ENCODE results near the gene CLSTN1. TPM values are rescaled to one million over a fixed set of nuclear protein-coding genes. Genes with fewer than 3 reads are reported as not detected.

The CLSTN1 gene
- total and polyA plus RNA-seq, 2 of the 13 experiments (the other 11 are each of a cell fraction or from before 2014, with no cell fraction given): 19.7 to 29.8 TPM

DNA sequence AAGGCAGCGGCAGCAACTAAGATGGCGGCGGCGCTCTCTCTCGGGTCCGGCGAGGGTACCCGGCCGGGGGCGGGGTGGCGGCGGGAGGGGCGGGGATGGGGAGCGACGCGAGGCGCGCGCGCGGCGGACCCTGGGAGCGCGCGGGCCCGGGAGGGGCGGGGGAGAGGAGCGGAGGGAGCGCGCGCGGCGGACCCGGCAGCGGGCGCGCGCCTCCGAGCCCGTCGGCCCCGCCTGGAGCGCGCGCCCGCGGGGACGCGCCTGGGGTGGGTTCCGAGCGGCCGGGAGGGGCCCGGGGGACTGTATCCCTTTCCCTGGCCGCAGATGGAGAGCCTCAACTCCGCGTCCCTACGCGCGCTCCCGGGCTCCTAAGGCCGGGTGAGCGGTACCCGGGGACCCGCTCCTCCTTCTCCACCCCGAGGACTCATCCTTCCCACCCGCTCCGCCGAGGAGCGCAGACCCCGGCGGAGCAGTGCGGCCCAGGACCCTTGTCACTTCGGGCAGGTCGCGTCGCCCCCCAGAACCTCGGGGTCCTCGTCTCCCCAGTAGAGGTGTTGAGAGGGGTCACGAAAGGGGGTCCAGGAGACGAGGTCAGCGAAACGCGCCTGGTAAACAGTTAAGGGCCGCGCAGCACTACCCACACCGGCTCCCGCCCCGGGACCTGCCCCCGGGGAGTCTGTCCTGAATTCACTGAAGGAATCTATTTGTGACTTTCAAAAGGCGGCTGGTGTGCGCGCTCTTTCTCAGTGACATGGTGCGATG, at the start of gene CLSTN1 (continued):
- TF ChIP-seq, protein P1, sequence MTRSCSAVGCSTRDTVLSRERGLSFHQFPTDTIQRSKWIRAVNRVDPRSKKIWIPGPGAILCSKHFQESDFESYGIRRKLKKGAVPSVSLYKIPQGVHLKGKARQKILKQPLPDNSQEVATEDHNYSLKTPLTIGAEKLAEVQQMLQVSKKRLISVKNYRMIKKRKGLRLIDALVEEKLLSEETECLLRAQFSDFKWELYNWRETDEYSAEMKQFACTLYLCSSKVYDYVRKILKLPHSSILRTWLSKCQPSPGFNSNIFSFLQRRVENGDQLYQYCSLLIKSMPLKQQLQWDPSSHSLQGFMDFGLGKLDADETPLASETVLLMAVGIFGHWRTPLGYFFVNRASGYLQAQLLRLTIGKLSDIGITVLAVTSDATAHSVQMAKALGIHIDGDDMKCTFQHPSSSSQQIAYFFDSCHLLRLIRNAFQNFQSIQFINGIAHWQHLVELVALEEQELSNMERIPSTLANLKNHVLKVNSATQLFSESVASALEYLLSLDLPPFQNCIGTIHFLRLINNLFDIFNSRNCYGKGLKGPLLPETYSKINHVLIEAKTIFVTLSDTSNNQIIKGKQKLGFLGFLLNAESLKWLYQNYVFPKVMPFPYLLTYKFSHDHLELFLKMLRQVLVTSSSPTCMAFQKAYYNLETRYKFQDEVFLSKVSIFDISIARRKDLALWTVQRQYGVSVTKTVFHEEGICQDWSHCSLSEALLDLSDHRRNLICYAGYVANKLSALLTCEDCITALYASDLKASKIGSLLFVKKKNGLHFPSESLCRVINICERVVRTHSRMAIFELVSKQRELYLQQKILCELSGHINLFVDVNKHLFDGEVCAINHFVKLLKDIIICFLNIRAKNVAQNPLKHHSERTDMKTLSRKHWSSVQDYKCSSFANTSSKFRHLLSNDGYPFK (CRISPR knock-in tag; IDR thresholded peaks at IDR 0.05; ENCODE audit: borderline replicate concordance): no peak
- TF ChIP-seq ZMYM4 (CRISPR knock-in tag; IDR thresholded peaks at IDR 0.05) (0 out of 2 replicates have a peak, but pooled peaks have one; percentile 19), KAT8 (CRISPR knock-in tag; IDR thresholded peaks at IDR 0.05) (no peak), ARID2 (CRISPR knock-in tag; IDR thresholded peaks at IDR 0.05; ENCODE audit: borderline replicate concordance) (no peak), SSRP1 (CRISPR knock-in tag; IDR thresholded peaks at IDR 0.05) (no peak), ZNF780A (CRISPR knock-in tag; IDR thresholded peaks at IDR 0.05) (no peak), ZNF546 (CRISPR knock-in tag; conservative IDR thresholded peaks at IDR 0.05) (peak; percentile 66; the same call in 1 of the 2 replicates), NCOA1 (CRISPR knock-in tag; IDR thresholded peaks at IDR 0.05) (no peak), ZFX (CRISPR knock-in tag; IDR thresholded peaks at IDR 0.05; ENCODE audit: low read depth) (peak; percentile 35; the same call in 1 of the 2 replicates), ZBTB7A (CRISPR knock-in tag; IDR thresholded peaks at IDR 0.05) (no peak), MTF1 (CRISPR knock-in tag; IDR thresholded peaks at IDR 0.05) (no peak)
- TF ChIP-seq, protein P2, sequence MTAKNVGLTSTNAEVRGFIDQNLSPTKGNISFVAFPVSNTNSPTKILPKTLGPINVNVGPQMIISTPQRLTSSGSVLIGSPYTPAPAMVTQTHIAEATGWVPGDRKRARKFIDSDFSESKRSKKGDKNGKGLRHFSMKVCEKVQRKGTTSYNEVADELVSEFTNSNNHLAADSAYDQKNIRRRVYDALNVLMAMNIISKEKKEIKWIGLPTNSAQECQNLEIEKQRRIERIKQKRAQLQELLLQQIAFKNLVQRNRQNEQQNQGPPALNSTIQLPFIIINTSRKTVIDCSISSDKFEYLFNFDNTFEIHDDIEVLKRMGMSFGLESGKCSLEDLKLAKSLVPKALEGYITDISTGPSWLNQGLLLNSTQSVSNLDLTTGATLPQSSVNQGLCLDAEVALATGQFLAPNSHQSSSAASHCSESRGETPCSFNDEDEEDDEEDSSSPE (CRISPR knock-in tag; IDR thresholded peaks at IDR 0.05): 0 out of 2 replicates have a peak, but pooled peaks have one; percentile 22
- TF ChIP-seq, protein P3, sequence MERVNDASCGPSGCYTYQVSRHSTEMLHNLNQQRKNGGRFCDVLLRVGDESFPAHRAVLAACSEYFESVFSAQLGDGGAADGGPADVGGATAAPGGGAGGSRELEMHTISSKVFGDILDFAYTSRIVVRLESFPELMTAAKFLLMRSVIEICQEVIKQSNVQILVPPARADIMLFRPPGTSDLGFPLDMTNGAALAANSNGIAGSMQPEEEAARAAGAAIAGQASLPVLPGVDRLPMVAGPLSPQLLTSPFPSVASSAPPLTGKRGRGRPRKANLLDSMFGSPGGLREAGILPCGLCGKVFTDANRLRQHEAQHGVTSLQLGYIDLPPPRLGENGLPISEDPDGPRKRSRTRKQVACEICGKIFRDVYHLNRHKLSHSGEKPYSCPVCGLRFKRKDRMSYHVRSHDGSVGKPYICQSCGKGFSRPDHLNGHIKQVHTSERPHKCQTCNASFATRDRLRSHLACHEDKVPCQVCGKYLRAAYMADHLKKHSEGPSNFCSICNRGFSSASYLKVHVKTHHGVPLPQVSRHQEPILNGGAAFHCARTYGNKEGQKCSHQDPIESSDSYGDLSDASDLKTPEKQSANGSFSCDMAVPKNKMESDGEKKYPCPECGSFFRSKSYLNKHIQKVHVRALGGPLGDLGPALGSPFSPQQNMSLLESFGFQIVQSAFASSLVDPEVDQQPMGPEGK (CRISPR knock-in tag; IDR thresholded peaks at IDR 0.05): peak; percentile 52
- TF ChIP-seq, protein P4, sequence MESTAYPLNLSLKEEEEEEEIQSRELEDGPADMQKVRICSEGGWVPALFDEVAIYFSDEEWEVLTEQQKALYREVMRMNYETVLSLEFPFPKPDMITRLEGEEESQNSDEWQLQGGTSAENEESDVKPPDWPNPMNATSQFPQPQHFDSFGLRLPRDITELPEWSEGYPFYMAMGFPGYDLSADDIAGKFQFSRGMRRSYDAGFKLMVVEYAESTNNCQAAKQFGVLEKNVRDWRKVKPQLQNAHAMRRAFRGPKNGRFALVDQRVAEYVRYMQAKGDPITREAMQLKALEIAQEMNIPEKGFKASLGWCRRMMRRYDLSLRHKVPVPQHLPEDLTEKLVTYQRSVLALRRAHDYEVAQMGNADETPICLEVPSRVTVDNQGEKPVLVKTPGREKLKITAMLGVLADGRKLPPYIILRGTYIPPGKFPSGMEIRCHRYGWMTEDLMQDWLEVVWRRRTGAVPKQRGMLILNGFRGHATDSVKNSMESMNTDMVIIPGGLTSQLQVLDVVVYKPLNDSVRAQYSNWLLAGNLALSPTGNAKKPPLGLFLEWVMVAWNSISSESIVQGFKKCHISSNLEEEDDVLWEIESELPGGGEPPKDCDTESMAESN (CRISPR knock-in tag; conservative IDR thresholded peaks at IDR 0.05): 0 out of 2 replicates have a peak, but pooled peaks have one; percentile 15
- TF ChIP-seq, protein P5, sequence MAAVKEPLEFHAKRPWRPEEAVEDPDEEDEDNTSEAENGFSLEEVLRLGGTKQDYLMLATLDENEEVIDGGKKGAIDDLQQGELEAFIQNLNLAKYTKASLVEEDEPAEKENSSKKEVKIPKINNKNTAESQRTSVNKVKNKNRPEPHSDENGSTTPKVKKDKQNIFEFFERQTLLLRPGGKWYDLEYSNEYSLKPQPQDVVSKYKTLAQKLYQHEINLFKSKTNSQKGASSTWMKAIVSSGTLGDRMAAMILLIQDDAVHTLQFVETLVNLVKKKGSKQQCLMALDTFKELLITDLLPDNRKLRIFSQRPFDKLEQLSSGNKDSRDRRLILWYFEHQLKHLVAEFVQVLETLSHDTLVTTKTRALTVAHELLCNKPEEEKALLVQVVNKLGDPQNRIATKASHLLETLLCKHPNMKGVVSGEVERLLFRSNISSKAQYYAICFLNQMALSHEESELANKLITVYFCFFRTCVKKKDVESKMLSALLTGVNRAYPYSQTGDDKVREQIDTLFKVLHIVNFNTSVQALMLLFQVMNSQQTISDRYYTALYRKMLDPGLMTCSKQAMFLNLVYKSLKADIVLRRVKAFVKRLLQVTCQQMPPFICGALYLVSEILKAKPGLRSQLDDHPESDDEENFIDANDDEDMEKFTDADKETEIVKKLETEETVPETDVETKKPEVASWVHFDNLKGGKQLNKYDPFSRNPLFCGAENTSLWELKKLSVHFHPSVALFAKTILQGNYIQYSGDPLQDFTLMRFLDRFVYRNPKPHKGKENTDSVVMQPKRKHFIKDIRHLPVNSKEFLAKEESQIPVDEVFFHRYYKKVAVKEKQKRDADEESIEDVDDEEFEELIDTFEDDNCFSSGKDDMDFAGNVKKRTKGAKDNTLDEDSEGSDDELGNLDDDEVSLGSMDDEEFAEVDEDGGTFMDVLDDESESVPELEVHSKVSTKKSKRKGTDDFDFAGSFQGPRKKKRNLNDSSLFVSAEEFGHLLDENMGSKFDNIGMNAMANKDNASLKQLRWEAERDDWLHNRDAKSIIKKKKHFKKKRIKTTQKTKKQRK (IDR thresholded peaks at IDR 0.05; ENCODE audit: low read length): no peak

Measured in HepG2 (cell line).